ENCODE measurements around the gene COL2A1.

Gene COL2A1

GRCh38 chr12:48002773-48003218 is 1.5 kb downstream of the COL2A1 start:
- Histone ChIP-seq H3K9me3 (ENCODE audit: low read depth, low read length) (no peaks in the 10 kb centered on the region), H3K36me3 (ENCODE audit: insufficient read depth, low read length) (no peaks in the 10 kb centered on the region), H3K4me3 (peak overlapping the region; percentile 88), H3K27ac (no peak overlapping the region), H3K9ac (ENCODE audit: insufficient read length) (no peak overlapping the region)
- no peak for DNase-seq (ENCODE audit: low read depth, low spot score)
- TF ChIP-seq FOXP2 (optimal IDR thresholded peaks at IDR 0.05; ENCODE audit: control extremely low read depth, extremely low read length, insufficient read depth) = no peak
- TF ChIP-seq EZH2 (IDR thresholded peaks at IDR 0.05) = peak; percentile 81
- TF ChIP-seq POLR2AphosphoS5 (IDR thresholded peaks at IDR 0.05; ENCODE audit: borderline replicate concordance, low read depth, low read length) = no peak

GRCh38 chr12:48002414-48002730 is 1.9 kb downstream of the COL2A1 start:
- H3K27ac ChIP-seq = no peak overlapping the region
- no peaks in the 10 kb centered on the region for H3K9me3 ChIP-seq (ENCODE audit: low read depth, low read length)
- DNase-seq (ENCODE audit: low read depth, low spot score) = no peak
- H3K9ac ChIP-seq (ENCODE audit: insufficient read length) = no peak overlapping the region
- peak overlapping the region; percentile 88 for H3K4me3 ChIP-seq
- TF ChIP-seq POLR2AphosphoS5 (IDR thresholded peaks at IDR 0.05; ENCODE audit: borderline replicate concordance, low read depth, low read length) (no peak), EZH2 (IDR thresholded peaks at IDR 0.05) (no peak), FOXP2 (optimal IDR thresholded peaks at IDR 0.05; ENCODE audit: control extremely low read depth, extremely low read length, insufficient read depth) (no peak)
- H3K36me3 ChIP-seq (ENCODE audit: insufficient read depth, low read length) = no peaks in the 10 kb centered on the region

GRCh38 chr12:48001505-48002413 is 2.5 kb downstream of the COL2A1 start:
- Histone ChIP-seq H3K36me3 (ENCODE audit: insufficient read depth, low read length) (no peaks in the 10 kb centered on the region), H3K27ac (peak overlapping the region; percentile 34; the same call in 1 of the 2 replicates), H3K4me3 (peak overlapping the region; percentile 88), H3K9me3 (ENCODE audit: low read depth, low read length) (no peaks in the 10 kb centered on the region), H3K9ac (ENCODE audit: insufficient read length) (no peak overlapping the region)
- no peak for DNase-seq (ENCODE audit: low read depth, low spot score)
- TF ChIP-seq EZH2 (IDR thresholded peaks at IDR 0.05) = no peak
- 0 out of 2 replicates have a peak, but pooled peaks have one; percentile 54 for TF ChIP-seq POLR2AphosphoS5 (IDR thresholded peaks at IDR 0.05; ENCODE audit: borderline replicate concordance, low read depth, low read length)
- TF ChIP-seq FOXP2 (optimal IDR thresholded peaks at IDR 0.05; ENCODE audit: control extremely low read depth, extremely low read length, insufficient read depth) = no peak

GRCh38 chr12:48000878-48001504 is 3.3 kb downstream of the COL2A1 start:
- Histone ChIP-seq H3K27ac (peak overlapping the region; percentile 34; the same call in 1 of the 2 replicates), H3K9ac (ENCODE audit: insufficient read length) (no peak overlapping the region), H3K36me3 (ENCODE audit: insufficient read depth, low read length) (no peaks in the 10 kb centered on the region), H3K9me3 (ENCODE audit: low read depth, low read length) (no peaks in the 10 kb centered on the region), H3K4me3 (peak overlapping the region; percentile 88)
- TF ChIP-seq FOXP2 (optimal IDR thresholded peaks at IDR 0.05; ENCODE audit: control extremely low read depth, extremely low read length, insufficient read depth) = no peak
- no peak for TF ChIP-seq EZH2 (IDR thresholded peaks at IDR 0.05)
- TF ChIP-seq POLR2AphosphoS5 (IDR thresholded peaks at IDR 0.05; ENCODE audit: borderline replicate concordance, low read depth, low read length) = no peak; the same call in 1 of the 2 replicates
- DNase-seq (ENCODE audit: low read depth, low spot score) = peak; percentile 28

- Histone ChIP-seq H3K9me3 (ENCODE audit: low read depth, low read length) (no peaks in the 10 kb centered on the region), H3K36me3 (ENCODE audit: insufficient read depth, low read length) (no peaks in the 10 kb centered on the region), H3K4me3 (no peak overlapping the region), H3K9ac (ENCODE audit: insufficient read length) (no peak overlapping the region), H3K27ac (no peak overlapping the region)
- no peak for DNase-seq (ENCODE audit: low read depth, low spot score)
- no peak for TF ChIP-seq FOXP2 (optimal IDR thresholded peaks at IDR 0.05; ENCODE audit: control extremely low read depth, extremely low read length, insufficient read depth)
- TF ChIP-seq EZH2 (IDR thresholded peaks at IDR 0.05) = no peak
- no peak for TF ChIP-seq POLR2AphosphoS5 (IDR thresholded peaks at IDR 0.05; ENCODE audit: borderline replicate concordance, low read depth, low read length)
These were observed 4.5 kb downstream of the COL2A1 start for GRCh38 chr12:47999816-48000215.

GRCh38 chr12:47997321-47997720 is 7.0 kb downstream of the COL2A1 start:
- Histone ChIP-seq H3K27ac (no peak overlapping the region), H3K9me3 (ENCODE audit: low read depth, low read length) (no peaks in the 10 kb centered on the region), H3K36me3 (ENCODE audit: insufficient read depth, low read length) (no peaks in the 10 kb centered on the region), H3K4me3 (no peak overlapping the region), H3K9ac (ENCODE audit: insufficient read length) (no peak overlapping the region)
- TF ChIP-seq EZH2 (IDR thresholded peaks at IDR 0.05) = no peak
- TF ChIP-seq POLR2AphosphoS5 (IDR thresholded peaks at IDR 0.05; ENCODE audit: borderline replicate concordance, low read depth, low read length) = no peak
- TF ChIP-seq FOXP2 (optimal IDR thresholded peaks at IDR 0.05; ENCODE audit: control extremely low read depth, extremely low read length, insufficient read depth) = no peak
- no peak for DNase-seq (ENCODE audit: low read depth, low spot score)

GRCh38 chr12:47995981-47996401 is 8.3 kb downstream of the COL2A1 start:
- DNase-seq (ENCODE audit: low read depth, low spot score) = no peak
- Histone ChIP-seq H3K27ac (no peak overlapping the region), H3K9me3 (ENCODE audit: low read depth, low read length) (no peaks in the 10 kb centered on the region), H3K36me3 (ENCODE audit: insufficient read depth, low read length) (no peaks in the 10 kb centered on the region), H3K4me3 (no peak overlapping the region), H3K9ac (ENCODE audit: insufficient read length) (no peak overlapping the region)
- TF ChIP-seq EZH2 (IDR thresholded peaks at IDR 0.05) = no peak
- no peak for TF ChIP-seq FOXP2 (optimal IDR thresholded peaks at IDR 0.05; ENCODE audit: control extremely low read depth, extremely low read length, insufficient read depth)

- Histone ChIP-seq H3K4me3 (no peak overlapping the region), H3K9me3 (ENCODE audit: low read depth, low read length) (no peaks in the 10 kb centered on the region), H3K36me3 (ENCODE audit: insufficient read depth, low read length) (no peaks in the 10 kb centered on the region), H3K27ac (no peak overlapping the region), H3K9ac (ENCODE audit: insufficient read length) (no peak overlapping the region)
- no peak for TF ChIP-seq POLR2AphosphoS5 (IDR thresholded peaks at IDR 0.05; ENCODE audit: borderline replicate concordance, low read depth, low read length)
- TF ChIP-seq FOXP2 (optimal IDR thresholded peaks at IDR 0.05; ENCODE audit: control extremely low read depth, extremely low read length, insufficient read depth) = no peak
- TF ChIP-seq EZH2 (IDR thresholded peaks at IDR 0.05) = no peak
- no peak for DNase-seq (ENCODE audit: low read depth, low spot score)
These were observed 10.8 kb downstream of the COL2A1 start for GRCh38 chr12:47993491-47993890.

All from SK-N-MC (cell line).